Liver (tissue), 3 donors: ENCODE data around the gene AP1M2.

Experiments
- ATF3 ChIP-seq: IDR thresholded peaks from 2 replicates; pipeline ENCODE4 v1.6.1; 2016; ENCODE audit warnings: antibody characterized with exemption
- CTCF ChIP-seq: fragments of 150-350 bp; IDR thresholded peaks from 2 replicates; pipeline ENCODE4 v1.5.1; 2017; ENCODE audit warnings: improper control_type of control experiment, low read depth, low read length; ENCODE audit not compliant: missing input control
- EGR1 ChIP-seq, 2 donors: IDR thresholded peaks; 2 replicates each; pipeline ENCODE4 v1.6.1; 2016 to 2018; ENCODE audit warnings: antibody characterized with exemption in 2 of 2, low read depth in 2 of 2
- MAX ChIP-seq: IDR thresholded peaks from 2 replicates; pipeline ENCODE4 v1.6.1; 2016; ENCODE audit warnings: antibody characterized with exemption
- REST ChIP-seq: IDR thresholded peaks from 2 replicates; pipeline ENCODE4 v1.6.1; 2016; ENCODE audit warnings: antibody characterized with exemption, mild to moderate bottlenecking
- SP1 ChIP-seq: IDR thresholded peaks from 2 replicates; pipeline ENCODE4 v1.6.1; 2018; ENCODE audit warnings: antibody characterized with exemption, mild to moderate bottlenecking
- TAF1 ChIP-seq: conservative IDR thresholded peaks from 2 replicates; pipeline ENCODE4 v1.6.1; 2016; ENCODE audit warnings: antibody characterized with exemption, mild to moderate bottlenecking
- ZBTB33 ChIP-seq: IDR thresholded peaks from 2 replicates; pipeline ENCODE4 v1.6.1; 2016; ENCODE audit warnings: antibody characterized with exemption
- donor health status: healthy.
- donor health status: healthy.

GRCh38 chr19:10624585-10624984 lies 37.5 kb upstream of the AP1M2 start:
- TF ChIP-seq CTCF (no peak), MAX (no peak), EGR1 (IDR thresholded peaks at IDR 0.05; ENCODE audit: low read depth in 2 of 2) (no peak), SP1 (no peak), TAF1 (no peak), ZBTB33 (no peak), ATF3 (no peak), REST (no peak)
